Measurements from ENCODE around the gene TOMM20.

The TOMM20 gene

GRCh38 chr1:235063068-235063765 lies 65.4 kb downstream of the TOMM20 start:
- no peak for DNase-seq (ENCODE audit: low spot score)

GRCh38 chr1:235060607-235061470 lies 67.8 kb downstream of the TOMM20 start:
- DNase-seq (ENCODE audit: low spot score), result no peak

All from pons (tissue), 1 donor.